Renal pelvis (tissue), 4 donors: Measurements from ENCODE around the gene AFF2. TPM values are rescaled to one million over a fixed set of nuclear protein-coding genes. Genes with fewer than 3 reads are reported as not detected.
"Not testable (repeated sequence)": the region's sequence is repeated elsewhere in the genome, so short reads cannot be mapped to it uniquely, and the experiment has no call there.

Experiments
- DNase-seq: peaks from one replicate; pipeline ENCODE4 v3.0.0-alpha.2; 2013
- polyA plus RNA-seq, 3 donors: library from polyadenylated mRNA; unstranded; fragments of 120-200 nt; gene quantifications; one replicate each; pipeline ENCODE4 v1.2.1, GENCODE V29; 2013; ENCODE audit not compliant: insufficient read length in 3 of 3

Gene AFF2
- polyA plus RNA-seq, 3 donors, result 4.0 to 4.7 (median 4.2) TPM

DNA sequence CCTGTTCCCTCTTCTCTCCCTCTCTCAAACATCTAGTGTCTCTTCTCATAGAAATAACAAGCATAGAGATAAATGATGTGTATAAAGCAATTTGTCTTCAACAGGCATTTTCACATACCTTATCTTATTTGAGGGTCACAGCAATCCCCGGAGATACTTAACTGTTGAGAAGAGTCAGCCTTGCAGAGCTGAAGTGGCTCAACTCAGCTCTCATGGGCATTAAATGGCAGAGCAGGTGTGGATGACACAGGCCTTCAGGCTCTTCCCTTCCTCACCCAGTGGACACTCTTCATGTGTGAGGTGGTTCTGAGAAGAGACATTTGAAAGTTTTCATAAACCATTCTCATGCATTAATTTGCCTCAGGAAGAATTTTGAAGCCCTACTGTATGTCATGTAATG lies 134.2 kb downstream of the AFF2 start:
- no peak for DNase-seq

DNA sequence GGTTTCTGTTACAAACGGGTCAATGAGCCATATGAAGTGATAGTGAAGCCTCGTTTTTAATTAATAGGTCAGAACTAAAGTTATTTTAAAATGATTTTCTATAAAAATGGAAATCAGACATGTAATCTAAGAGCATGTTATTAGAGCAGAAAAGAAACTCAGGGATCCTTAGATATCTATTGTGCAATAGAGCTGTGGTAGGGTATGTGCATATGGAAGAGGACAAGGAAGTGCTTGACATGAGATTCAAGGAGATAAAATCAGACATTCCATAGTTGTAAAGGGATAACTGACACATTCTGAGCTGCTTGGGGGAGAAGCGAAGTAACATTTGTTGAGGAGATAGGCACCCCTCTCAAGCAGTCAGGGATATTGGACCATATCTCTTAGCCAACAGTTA lies 143.0 kb downstream of the AFF2 start:
- no peak for DNase-seq

GRCh38 chrX:148647651-148648050 lies 147.2 kb downstream of the AFF2 start:
- DNase-seq, result no peak

GRCh38 chrX:148649145-148649795 lies 148.9 kb downstream of the AFF2 start:
- DNase-seq, result no peak

- no peak for DNase-seq
Measured at GRCh38 chrX:148658115-148658730, 157.8 kb downstream of the AFF2 start.

GRCh38 chrX:148659481-148659880 lies 159.1 kb downstream of the AFF2 start:
- DNase-seq, result no peak

- DNase-seq, result no peak
Measured at GRCh38 chrX:148661035-148661434, 160.6 kb downstream of the AFF2 start.

DNA sequence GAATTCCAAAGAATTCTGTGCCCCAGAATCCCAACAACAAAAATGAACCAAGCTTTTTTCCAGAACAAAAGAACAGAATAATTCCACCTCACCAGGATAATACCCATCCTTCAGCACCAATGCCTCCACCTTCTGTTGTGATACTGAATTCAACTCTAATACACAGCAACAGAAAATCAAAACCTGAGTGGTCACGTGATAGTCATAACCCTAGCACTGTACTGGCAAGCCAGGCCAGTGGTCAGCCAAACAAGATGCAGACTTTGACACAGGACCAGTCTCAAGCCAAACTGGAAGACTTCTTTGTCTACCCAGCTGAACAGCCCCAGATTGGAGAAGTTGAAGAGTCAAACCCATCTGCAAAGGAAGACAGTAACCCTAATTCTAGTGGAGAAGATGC lies 161.6 kb downstream of the AFF2 start:
- no peak for DNase-seq

- DNase-seq, result no peak
Measured at GRCh38 chrX:148664171-148664570, 163.8 kb downstream of the AFF2 start.

- DNase-seq, result no peak
Measured at GRCh38 chrX:148664995-148665394, 164.6 kb downstream of the AFF2 start.

DNA sequence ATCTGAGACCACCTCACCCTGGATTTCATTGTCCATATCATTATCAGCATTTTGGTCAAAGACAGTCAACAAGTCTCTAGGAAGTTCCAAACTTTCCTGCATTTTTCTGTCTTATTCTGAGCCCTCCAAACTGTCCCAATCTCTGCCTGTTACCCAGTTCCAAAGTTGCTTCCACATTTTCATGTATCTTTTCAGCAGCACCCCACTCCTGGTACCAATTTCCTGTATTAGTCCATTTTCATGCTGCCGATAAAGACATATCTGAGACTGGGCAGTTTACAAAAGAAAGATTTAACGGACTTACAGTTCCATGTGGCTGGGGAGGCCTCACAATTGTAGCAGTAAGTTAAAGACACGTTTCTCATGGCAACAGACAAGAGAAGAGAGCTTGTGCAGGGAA lies 168.8 kb downstream of the AFF2 start:
- DNase-seq, result not testable (repeated sequence)

DNA sequence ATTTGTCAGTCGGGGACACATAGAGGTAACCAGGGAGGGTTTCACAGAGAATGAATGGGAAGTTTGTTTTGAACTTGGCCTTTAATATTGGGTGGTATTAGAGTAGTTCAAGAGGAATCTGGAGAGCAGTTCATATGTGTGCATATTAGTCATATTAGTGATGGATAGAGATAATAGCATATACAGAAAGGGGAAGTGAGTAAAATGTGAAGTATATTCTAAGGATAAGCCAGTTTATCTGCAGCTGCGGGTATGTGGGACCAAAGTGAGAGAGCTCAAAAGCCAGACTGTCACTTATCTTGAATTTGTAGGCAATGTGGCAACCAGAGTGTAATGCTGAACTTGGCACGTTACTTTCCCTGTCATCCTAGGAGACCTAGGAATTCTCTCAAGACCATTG lies 169.9 kb downstream of the AFF2 start:
- DNase-seq, result no peak

GRCh38 chrX:148672517-148672916 lies 172.1 kb downstream of the AFF2 start:
- DNase-seq, result no peak

GRCh38 chrX:148681605-148682004 lies 181.2 kb downstream of the AFF2 start:
- no peak for DNase-seq

GRCh38 chrX:148682206-148682605 lies 181.8 kb downstream of the AFF2 start:
- DNase-seq, result no peak

- no peak for DNase-seq
Measured at GRCh38 chrX:148691456-148691855, 191.0 kb downstream of the AFF2 start.

GRCh38 chrX:148695255-148695654 lies 194.8 kb downstream of the AFF2 start:
- no peak for DNase-seq

DNA sequence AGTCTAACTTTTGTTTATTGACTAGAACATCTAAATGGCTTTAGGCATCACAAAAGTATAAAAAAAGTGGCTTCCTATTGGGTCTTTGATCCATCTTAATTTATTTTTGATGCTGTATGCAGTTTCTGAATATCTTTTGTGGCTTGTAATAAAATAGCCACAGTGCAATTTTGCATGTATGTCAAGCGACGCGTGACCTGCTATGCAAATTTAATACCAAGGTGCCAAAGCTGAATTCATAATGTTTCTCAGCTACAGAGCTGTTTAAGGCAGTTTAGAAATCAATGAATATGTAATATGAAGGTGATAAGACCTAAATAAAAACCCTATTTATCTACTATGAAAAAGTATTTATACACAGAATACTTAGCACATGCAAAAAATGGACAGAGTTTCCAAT lies 197.8 kb downstream of the AFF2 start:
- DNase-seq, result no peak

GRCh38 chrX:148700021-148700420 lies 199.6 kb downstream of the AFF2 start:
- no peak for DNase-seq

DNA sequence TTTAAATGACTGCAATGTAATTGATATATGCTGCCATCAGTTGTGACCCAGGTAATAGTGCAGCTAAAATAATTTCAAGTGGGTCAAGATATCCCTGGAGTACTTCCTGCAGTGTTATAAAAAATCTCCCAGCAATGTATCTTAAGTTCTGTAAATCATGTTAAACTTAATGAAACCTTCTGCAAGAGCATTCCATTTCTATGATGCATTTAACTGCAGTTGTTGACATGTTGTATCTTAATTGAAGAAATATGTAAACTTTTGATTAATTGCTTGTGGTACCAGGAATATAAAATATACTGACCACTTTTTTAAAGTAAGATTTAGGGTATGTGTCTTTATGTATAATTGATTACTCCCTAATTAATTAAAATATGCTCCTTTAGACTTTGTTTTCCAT lies 213.6 kb downstream of the AFF2 start:
- no peak for DNase-seq

GRCh38 chrX:148715361-148715760 lies 214.9 kb downstream of the AFF2 start:
- no peak for DNase-seq

DNA sequence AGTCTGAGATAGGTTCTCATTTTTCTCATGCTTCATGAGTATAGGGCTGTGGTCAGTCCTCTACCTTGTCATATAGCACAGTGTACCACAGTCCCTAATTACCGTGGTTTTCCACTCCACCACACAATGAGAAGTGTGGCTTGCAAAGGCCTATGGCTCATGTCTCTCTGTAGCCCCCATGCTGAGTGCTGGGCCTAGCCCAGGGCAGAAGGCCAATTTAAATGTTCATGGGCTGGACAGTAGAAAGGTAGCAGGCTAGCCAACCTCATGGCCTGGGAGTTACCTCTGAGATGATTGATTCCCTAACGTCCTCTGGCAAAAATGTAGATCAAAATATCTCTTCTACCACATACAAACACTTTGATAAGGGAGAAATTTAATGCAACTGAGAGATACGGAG lies 222.5 kb downstream of the AFF2 start:
- DNase-seq, result no peak

DNA sequence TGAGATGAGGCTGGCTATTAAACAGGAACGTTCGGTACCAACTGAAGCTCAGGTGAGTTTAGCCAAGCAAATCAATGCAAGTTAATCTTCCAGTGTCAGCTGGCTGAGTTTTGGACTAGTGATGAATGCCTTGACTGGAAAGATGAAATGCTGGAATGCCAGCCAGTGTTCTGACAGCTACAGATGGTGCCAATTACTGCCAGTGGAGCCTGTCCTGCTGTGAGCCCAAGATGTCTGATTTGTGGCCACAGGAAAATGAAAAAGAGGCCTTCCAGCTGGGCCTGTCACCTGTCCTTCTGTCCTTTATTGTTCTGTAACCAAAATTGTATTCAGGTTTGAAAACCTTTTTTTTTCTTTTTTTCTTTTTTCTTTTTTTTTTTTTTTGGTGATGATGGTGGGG lies 223.1 kb downstream of the AFF2 start:
- DNase-seq, result no peak

DNA sequence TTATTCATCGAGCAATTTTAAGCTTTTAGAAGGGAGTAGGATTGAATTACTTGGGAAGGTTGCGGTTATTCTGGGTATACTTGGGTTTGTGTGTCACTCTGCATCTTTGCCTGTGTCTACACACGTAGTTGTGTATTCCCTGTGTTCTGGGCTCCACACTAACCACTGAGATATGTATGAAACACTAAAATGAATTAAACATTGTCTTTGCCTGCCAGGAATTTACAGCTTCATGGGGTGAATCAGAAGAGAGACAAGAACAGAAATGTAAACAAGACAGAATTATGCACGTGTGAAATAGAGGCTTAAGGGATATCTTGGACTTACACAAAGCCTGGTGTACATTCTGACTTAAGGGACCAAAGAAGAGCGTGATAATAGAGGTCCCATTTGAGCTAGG lies 228.5 kb downstream of the AFF2 start:
- DNase-seq, result no peak
